Transverse colon (tissue), 3 donors: ENCODE results near the gene OR4F6.

Experiments
- CTCF ChIP-seq, 5 experiments: fragments of 200-600 bp in 3 of 5; fragments of 450-650 bp in 2 of 5; sonication (generic) in 3 of 5; IDR thresholded peaks; 1 replicate in 2 of 5; 2 replicates in 3 of 5; pipeline ENCODE4 v1.5.1; 2016 to 2017; ENCODE audit warnings: antibody characterized with exemption in 5 of 5, inconsistent platforms in 3 of 5, mild to moderate bottlenecking in 2 of 5, moderate library complexity in 1 of 5
- EP300 ChIP-seq: sonication (generic); formaldehyde crosslinking; IDR thresholded peaks from one replicate; pipeline ENCODE4 v1.6.1; 2017; ENCODE audit warnings: antibody characterized with exemption, low read depth

GRCh38 chr15:101781928-101782327, 21.4 kb upstream of the OR4F6 start:
- no peak for TF ChIP-seq EP300
- no peak for TF ChIP-seq CTCF (IDR thresholded peaks at IDR 0.05)
